ENCODE data around the gene TRABD2B.

TRABD2B gene

DNA sequence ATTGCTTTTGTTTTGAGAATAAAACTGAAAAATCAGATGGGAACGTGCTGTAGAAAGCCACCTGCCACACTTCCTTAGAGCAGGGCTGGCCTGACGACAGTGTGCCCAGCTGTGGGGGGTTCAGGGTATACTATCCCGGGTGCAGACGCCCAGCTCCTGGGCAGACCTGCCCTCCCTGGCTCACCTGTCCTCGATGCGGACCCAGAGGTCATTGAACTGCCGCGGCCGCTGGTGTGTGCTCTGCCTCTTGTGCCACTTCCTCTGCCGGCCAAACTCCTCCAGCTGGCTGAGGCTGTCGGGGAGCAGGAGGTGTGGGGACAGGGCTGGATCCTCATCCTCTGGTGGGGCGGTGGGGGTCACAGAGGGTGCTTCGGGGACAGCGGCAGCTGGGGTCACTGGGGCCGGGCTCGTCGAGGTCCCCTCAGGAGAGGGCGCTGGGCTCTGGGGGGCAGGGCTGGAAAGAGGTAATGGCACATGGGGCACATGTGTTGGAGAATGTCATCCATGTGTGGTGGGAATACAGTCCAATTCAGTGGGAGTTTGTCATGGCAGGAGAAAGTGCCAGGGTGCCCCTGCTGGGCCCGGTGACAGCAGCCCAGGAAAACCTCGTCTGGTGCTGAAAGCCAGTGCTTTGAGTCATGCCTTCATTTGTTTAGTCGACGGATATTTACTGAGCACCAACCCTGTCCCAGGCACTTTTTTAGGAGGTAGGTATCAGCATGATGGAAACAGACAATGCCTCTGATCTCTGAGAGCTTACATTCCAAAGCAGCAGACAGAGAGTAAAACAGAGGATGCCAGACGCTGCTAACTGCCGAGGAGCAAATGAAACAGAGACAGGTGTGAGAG, 222.0 kb downstream of the TRABD2B start:
- no peak for DNase-seq (ENCODE audit: low read depth)

DNA sequence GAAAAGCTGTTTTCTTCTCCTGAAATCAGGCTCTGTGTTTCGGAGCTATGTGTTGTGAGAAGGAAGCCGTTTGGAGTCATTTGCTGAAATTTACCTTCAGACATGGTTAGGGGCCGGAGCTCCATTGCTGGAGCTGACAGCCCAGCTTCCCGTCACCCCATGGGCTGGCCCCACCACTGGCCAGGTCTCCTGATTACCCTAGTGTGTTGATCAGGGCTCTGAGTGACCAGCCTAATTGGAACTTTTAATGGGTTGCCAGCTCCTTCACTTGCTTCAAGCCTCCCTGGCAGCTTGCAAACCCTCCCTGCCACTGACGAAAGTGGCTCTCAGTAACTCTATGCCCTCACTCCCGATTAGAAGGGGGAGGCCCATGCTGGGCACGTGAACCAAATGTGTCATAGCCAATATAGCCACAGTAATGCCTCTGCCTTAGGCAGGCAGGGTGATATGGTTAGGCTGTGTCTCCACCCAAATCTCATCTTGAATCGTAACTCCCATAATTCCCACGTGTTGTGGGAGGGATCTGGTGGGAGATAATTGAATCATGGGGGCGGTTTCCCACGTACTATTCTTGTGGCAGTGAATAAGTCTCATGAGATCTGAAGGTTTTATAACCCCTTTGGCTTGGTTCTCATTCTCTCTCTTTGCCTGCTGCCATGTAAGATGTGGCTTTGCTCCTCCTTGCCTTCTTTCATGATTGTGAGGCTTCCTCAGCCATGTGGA, 224.1 kb downstream of the TRABD2B start:
- DNase-seq (ENCODE audit: low read depth) = no peak

DNA sequence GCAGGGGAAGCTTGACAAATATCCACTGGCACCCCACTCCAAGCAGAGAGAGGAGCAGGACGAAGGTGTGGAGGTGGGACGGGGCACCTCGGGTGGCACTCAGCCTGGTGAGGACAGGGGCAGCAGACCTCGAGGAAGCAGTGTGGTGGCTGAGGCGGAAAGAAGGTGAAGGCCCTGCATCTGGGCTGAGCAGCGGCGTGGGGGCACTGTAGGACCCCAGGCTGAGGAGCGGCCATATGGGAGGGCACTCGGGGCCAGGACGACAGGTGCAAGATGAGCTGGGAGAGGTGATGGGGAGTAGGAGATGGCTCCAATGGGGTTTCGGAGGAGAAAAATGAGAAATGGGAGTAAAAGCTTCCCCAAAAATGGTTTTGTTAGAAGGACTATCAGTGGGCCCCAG, 224.9 kb downstream of the TRABD2B start:
- DNase-seq (ENCODE audit: low read depth) = no peak

DNA sequence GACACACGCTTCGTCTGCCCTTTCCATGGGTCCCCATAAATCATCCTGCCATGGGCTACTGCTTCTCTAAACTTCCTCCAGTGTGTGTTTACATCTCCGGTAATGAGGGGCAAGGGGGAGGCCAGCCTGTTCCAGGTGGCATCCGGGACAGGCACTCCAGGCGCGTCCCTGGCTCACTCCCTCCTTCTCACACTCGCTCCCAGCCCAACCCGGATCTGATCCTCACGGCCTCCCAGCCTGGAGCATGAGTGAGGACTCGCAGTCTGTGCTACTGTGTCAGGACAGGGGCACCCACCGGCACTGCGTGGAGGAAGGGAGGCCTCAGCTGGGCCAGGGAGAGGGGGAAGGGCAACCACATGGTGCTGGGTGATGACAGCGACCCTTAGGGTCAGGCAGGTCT, 225.4 kb downstream of the TRABD2B start:
- DNase-seq (ENCODE audit: low read depth) = no peak

DNA sequence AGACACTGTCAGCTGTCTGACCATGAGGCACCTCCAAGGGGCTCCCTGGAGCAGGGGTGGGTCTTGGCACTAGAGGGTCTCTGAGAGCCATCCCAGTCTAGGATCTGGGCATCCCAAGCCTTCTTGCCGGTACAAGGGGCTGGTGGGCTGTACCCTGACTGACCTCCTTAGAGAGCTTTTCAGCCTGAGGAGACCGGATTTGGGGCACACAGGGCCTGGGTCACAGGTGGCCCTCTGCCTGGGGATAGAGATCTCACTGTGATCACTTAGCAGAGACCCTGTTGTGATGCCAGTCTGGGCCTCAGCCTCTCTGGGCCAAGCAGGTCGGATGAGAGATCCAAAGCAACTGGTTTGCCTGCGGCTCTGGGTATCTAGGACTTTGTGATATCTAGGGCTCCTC, 227.2 kb downstream of the TRABD2B start:
- no peak for DNase-seq (ENCODE audit: low read depth)

DNA sequence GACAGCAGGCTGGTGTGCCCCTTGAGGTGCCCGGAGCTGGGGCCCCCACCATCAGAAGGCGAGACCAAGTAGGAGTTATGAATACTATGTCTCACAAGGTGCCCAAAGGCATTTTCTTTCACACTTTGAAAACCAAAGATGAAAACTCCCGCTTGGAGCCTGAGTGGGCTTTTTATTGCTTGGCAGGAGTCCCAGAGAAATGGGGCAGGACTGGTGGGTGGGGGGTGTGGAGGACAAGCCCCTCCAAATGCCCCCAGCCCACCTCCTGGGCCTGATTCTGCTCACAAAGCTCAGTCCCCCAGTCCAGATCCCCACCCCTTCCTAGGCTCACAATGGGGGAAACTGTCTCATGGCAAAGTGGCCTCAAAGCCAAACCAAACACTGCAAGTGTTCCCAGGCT, 227.9 kb downstream of the TRABD2B start:
- no peak for DNase-seq (ENCODE audit: low read depth)

DNA sequence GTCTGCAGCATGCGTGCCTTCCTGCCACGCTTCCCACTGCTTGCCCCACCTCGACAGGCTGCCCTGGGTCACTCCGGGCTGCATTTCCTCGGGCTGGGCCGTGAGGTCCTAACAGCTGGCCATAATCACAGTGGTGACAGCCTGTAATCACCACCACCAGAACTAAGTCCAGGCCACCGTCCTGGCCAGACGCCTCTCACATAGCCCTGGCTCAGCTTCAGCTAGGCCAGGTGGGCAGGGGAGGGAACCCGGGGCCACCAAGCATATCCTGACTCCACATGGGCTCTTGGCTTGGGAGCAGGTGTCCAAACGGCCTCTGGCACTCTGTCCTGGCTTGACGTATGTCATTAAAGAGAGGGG, 229.5 kb downstream of the TRABD2B start:
- no peak for DNase-seq (ENCODE audit: low read depth)

DNA sequence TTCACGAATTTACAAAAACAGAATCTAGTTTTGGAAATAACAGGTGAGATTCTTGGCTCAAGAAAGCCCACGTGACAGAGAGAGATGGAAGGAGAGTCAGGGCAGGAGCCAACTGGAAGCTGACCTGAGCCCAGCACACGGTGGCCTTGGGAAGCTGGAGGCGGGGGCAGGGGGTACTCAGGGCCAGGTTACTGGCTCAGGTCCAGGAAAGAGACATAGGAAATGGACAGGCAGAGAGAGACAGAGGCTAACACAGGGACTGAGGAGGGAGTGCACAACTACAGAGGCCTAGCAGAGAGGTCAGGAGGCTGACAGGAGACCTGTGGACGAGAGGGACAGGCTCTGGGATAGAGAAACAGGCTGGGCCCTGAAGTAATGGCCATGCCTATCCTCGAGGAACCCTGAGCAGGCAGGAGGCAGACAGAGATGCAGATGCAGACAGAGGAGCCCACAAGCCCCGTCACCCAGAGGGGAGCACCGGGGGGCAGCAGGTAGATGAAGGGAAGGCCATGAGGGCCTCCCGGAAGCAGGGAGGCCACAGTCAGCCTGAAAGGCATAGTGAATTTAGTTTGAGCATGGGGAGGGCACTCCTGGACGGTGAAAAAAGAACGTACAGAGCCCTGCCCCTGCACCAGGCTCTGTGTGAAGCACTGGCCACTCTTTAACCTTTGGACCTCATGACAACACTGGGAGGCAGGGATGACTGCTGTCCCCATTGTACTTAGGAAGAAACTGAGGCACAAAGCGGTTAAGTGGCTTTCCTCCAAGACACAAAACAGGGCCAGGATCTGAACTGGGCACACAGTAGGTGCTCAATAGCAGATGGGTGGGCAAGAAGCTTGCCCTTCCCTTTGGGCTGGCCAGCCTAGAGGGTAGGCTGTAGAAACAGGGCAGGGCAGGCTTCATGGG, 230.1 kb downstream of the TRABD2B start:
- DNase-seq (ENCODE audit: low read depth) = no peak

DNA sequence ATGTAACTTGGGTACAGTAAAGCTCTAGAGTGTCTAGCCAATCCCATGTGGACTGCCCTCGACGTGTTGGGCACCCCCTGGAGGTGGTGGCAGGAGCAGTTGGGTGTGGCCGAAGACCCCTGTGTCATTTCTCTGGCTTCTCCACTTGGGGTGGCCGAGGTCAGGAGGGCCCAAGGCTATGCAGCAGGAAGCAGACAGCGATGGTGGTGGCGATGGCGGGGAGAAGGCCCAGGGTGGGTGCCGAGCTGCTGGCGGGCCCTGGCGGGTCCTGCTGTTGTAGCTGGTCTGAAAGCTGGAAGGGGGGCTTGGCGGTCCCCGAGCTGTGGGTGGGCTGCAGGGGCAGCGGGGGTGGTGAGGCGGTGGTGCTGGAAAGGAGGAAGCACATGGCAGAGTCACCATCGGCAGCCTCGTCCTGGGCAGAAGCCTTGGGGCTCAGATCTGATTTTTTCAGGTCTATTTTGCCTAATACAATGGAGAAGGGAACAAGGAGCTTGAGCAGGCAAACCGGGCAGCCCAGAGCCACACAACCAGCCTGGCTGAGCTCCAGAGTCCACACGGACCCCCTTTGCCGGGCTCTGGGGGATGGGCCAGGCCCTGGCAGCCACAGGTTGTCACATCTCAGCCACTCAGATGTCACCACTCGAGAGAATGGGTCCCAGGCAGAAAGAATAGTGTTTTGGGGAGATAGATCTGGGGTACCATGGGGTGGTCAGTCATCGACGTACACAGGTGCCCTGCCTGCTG, 231.3 kb downstream of the TRABD2B start:
- no peak for DNase-seq (ENCODE audit: low read depth)

DNA sequence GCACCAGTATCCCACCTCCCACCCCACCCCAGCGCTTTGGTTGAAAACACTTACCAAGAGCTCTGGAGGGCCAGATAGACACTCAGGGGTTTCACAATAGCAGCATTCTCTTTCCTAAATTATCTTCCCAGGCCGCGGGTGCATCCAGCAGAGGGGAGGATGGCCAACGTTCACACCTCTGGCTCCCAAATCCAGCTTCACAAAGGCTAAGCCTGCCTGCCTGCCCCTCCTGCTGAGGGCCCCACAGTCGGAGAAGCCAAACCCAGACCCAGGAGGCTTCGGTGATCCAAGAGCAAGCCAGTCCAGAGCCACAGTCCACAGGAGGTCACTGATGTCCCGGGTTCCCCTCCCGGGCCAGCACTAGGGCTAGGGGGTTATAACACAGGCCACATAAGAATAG, 231.9 kb downstream of the TRABD2B start:
- DNase-seq (ENCODE audit: low read depth) = no peak

DNA sequence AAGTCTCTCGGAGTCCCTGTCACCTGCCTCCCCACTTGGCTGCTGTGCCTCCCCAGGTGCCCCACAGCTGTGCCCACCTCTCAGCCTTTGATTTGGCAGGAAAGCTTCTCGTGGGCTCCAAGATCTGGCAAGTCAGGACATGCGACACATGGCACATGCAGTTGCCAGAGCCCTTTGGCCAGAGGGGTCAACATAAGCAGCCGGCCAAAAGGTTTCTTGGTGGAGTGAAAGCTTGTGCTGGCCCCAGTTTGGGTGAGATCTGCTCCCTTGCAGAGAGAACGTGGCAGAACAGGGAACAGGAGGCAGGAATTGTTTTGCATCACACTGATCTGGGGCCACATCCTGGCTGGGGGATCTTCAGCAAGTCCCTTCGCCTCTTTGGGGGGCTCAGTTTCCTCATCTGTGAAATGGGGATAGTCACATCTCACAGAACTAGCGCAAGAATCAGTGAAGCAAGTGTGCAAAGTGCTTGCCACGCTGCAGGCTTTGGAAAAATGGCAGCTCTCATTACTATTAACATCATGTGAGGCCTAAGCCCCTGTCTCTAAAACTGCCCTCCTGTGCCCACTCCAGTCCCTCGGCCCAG, 232.6 kb downstream of the TRABD2B start:
- no peak for DNase-seq (ENCODE audit: low read depth)

DNA sequence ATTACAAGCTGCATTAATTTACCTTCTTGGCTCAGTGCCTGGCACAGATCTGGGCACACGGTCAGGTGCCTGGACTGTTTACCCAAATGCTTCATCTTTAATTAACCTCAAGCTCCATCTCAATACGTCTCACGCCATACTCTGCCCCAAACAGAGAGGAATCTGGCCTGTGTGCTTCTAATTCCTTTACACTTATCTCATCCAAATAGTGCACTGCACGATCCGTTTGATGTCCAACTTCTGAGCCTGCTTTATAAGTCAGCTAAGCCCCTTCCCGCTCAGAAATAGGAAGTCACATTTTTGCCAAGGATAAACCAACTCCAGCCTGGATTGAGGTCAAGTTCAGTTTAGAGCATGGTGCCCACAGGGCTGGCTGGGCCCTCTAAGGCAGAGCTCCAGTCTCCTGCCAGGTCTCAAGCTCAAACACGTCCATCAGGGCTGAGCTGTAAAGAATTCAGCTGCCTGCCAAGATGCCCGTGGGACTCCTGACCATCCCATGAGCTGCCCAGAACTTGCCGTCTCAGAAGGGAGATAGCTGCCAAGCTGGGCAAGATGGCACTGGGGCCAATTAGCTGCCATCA, 233.5 kb downstream of the TRABD2B start:
- DNase-seq (ENCODE audit: low read depth) = peak; percentile 19

DNA sequence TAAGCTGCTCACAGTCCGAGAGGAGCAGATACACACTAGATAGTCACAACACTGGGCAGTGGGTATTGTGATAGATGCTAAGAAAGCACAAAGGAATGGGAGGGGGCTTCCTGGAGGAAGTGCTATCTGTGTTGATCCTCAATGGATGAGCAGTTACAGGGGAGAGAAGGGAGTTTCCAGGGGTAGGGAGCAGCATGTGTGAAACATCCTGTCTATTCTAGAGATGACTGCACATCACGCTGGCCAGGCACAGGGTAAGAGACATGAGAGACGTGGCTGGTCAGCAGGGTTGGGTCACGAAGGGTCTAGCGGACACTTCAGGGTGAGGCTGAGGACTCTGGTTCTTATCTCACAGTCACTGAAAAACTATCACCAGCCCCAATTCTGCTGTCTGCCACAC, 235.2 kb downstream of the TRABD2B start:
- no peak for DNase-seq (ENCODE audit: low read depth)

DNA sequence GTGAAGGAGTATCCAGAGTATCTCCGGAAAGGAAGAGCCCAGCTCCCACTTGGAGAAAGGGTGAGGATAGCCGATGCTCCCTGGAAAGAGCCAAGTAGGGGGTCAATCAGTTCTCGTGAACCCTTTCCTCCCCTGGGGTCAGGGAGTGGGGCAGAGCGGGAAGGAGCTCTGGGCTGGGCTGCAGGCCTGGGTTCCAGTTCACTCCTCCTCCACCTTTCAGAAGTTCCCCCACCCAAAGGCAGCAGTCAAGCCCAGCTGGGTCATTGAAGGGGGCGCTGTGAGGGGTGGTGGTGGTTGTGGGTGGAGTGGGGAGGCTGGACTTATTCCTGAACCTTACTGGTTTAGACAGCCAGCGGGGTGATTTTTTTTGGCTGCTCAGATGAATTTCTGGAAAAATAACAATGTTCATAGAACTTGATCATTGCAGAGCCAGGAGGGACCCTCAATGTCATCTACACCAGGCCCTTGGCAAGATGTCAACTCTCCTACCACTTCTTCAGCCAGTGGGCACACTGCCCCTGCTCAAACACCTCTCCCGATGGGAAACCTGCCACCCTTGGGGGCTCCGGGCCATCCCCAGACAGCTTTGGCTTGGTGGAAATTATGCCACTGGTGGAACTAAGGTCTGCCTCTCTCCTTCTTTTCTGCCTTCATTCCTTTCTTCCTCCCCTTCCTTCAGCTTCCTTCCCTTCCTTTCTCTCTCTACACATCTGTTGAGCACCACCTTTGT, 235.8 kb downstream of the TRABD2B start:
- no peak for DNase-seq (ENCODE audit: low read depth)

DNA sequence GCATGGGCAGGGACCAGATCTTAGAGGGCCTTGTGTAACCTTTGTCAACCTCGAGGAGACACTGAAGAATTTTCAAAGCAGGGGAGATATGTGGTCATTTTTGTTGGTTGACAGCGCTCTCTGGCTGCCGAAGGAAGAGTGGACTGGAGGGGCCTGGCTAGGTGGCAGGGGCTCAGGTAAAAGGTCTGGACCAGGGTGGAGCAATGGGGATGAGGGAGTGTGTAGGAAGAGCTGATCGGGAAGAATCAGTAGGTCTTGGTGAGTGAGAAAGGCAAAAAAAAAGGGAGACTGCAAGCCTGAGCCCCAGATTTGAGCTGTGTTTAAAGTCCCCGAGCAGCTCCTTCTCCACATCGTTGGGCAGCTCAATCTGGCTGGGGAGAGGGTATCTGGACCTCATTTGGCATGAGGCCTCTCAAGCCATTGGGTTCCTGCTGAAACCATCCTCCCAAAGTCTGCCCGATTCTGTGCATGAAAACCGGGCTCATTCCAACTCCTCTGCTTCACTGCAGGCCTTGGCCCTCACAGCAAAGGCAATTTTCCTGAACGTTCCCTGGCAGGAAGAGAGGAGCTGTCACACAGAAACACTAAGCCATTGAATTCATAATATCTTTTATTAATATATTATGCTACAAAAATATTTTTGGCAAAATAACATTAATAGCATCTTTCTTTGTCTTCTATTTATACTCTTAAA, 237.1 kb downstream of the TRABD2B start:
- no peak for DNase-seq (ENCODE audit: low read depth)

DNA sequence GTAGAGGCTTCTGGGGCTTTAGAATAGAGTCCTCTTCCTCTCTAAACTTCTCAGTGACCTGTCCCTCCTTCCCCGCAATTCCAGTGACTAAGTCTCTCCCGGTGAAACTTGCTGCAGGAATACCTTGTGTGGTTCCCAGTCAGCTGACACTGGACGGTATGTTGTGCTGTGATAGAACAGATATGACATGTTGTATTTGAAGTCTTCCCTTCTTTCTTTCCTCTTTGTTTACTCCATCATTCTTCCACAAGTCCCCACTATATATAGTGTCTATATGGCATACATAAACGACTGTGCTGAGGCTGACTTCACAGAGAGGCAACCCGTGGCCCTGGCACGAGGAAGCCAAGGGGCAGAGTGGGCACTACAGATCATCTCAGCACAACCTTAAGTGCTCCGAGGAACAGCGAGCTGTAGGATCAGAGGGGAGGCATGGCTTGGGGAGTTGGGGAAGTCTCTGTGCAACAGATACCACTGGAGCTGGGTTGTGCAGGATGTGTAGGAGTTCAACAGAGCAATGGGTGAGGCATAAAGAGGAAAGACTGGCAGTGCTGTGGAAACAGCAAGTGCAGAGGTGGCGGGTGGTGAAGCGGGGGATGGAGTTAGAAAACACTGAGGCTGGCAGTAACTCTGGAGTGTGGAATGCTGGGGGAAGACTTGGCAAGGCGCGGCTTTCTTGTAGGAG, 237.8 kb downstream of the TRABD2B start:
- no peak for DNase-seq (ENCODE audit: low read depth)

DNA sequence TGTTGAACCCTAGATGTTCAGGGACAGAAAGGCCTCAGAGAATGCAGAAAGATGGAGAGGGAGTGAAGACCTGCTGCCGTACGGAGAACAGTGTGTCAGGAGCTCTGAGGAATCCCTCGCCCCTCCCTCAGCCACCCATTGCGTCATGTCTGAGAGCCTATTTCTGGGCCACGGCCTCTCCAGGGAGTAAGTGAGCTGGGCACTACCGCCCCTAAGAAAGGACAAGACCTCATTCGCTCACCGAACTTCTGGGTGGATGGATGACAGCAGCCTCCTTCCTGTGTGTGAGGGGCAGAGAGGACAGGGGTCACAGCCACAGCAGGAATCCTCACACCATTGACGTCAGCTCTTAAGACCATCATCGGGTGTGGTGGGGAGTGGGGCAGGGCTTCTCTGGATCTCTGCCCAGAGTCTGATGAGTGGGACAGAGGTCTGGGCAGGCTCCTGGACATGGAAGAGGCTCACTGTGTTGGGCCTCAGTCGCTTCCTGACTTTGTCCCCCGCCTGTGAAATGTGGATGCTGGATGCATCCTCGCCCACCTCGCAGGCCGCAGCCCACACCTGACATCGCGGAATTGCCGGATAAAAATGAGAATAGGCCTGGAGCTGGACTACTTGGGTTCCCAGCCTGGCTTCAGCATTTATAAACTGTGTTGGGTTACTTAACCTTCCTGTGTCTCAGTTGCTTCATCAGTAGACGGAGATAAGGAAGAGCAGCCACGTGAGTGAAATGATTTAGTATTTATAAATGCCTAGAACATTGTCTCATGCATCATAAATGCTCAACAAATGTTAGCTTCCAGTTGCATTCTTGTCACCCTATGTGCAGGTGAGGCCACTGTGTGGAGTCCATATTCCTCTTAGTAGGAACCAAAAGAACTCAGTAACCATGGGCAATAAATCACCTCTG, 238.6 kb downstream of the TRABD2B start:
- DNase-seq (ENCODE audit: low read depth) = peak; percentile 84

Measured in amniotic epithelial cell (primary cell).